Measurements from ENCODE around the gene SKOR1. TPM values are rescaled to one million over a fixed set of nuclear protein-coding genes. Genes with fewer than 3 reads are reported as not detected.

Gene SKOR1
- total RNA-seq, 1 donor from 2014 or later: not detected

GRCh38 chr15:67788986-67789385 lies 36.3 kb upstream of the SKOR1 start:
- no peak overlapping the region for H2AFZ ChIP-seq (ENCODE audit: low read depth, low read length)
- no peak overlapping the region for H3K4me2 ChIP-seq (ENCODE audit: low read length)
- H3K79me2 ChIP-seq (ENCODE audit: insufficient read depth, low read length): no peaks in the 10 kb centered on the region
- H3K4me1 ChIP-seq (ENCODE audit: insufficient read depth, low read length): peaks cover 4% of the 10 kb centered on the region
- no peaks in the 10 kb centered on the region for H3K27me3 ChIP-seq (ENCODE audit: insufficient read depth, low read length)
- no peaks in the 10 kb centered on the region for H3K9me3 Mint-ChIP-seq (ENCODE audit: unreplicated experiment)
- no peak overlapping the region for H3K4me3 ChIP-seq (ENCODE audit: insufficient read depth, low read depth, low read length)
- no peaks in the 10 kb centered on the region for H4K20me1 ChIP-seq (ENCODE audit: insufficient read depth, low read length)
- no peak overlapping the region for H3K9ac ChIP-seq (ENCODE audit: low read length)
- H3K27ac ChIP-seq (ENCODE audit: low read depth, low read length): no peak overlapping the region
- no peaks in the 10 kb centered on the region for H3K27me3 Mint-ChIP-seq (ENCODE audit: low read depth, unreplicated experiment)
- H3K4me3 Mint-ChIP-seq (ENCODE audit: unreplicated experiment): no peak overlapping the region
- H3K9me3 ChIP-seq (ENCODE audit: insufficient read depth, low read depth, low read length): no peaks in the 10 kb centered on the region
- peaks cover 2% of the 10 kb centered on the region for H3K4me1 Mint-ChIP-seq (ENCODE audit: low read depth, unreplicated experiment)
- peaks cover 7% of the 10 kb centered on the region for H3K36me3 Mint-ChIP-seq (ENCODE audit: low read depth, unreplicated experiment)
- FAIRE-seq: no peak
- no peaks in the 10 kb centered on the region for H3K36me3 ChIP-seq (ENCODE audit: insufficient read depth, low read length)
- no peak overlapping the region for H3K27ac Mint-ChIP-seq (ENCODE audit: unreplicated experiment)
- DNase-seq (ENCODE audit: low read depth): no peak
- TF ChIP-seq CTCF (IDR thresholded peaks at IDR 0.05; ENCODE audit: insufficient read depth, low read depth, low read length) (no peak), EZH2 (IDR thresholded peaks at IDR 0.05; ENCODE audit: insufficient read depth, low read length) (no peak)

GRCh38 chr15:67790610-67791319 lies 34.5 kb upstream of the SKOR1 start:
- Histone ChIP-seq H3K27me3 (ENCODE audit: insufficient read depth, low read length) (no peaks in the 10 kb centered on the region), H3K4me1 (ENCODE audit: insufficient read depth, low read length) (peaks cover 4% of the 10 kb centered on the region), H4K20me1 (ENCODE audit: insufficient read depth, low read length) (no peaks in the 10 kb centered on the region), H3K79me2 (ENCODE audit: insufficient read depth, low read length) (no peaks in the 10 kb centered on the region), H3K9ac (ENCODE audit: low read length) (no peak overlapping the region), H3K27ac (ENCODE audit: low read depth, low read length) (no peak overlapping the region), H2AFZ (ENCODE audit: low read depth, low read length) (no peak overlapping the region), H3K36me3 (ENCODE audit: insufficient read depth, low read length) (no peaks in the 10 kb centered on the region), H3K9me3 (ENCODE audit: insufficient read depth, low read depth, low read length) (no peaks in the 10 kb centered on the region), H3K4me3 (ENCODE audit: insufficient read depth, low read depth, low read length) (no peak overlapping the region), H3K4me2 (ENCODE audit: low read length) (no peak overlapping the region)
- Mint-ChIP-seq H3K4me1 (ENCODE audit: low read depth, unreplicated experiment) (peaks cover 2% of the 10 kb centered on the region), H3K9me3 (ENCODE audit: unreplicated experiment) (peaks cover 1% of the 10 kb centered on the region), H3K27me3 (ENCODE audit: low read depth, unreplicated experiment) (no peaks in the 10 kb centered on the region), H3K27ac (ENCODE audit: unreplicated experiment) (no peak overlapping the region), H3K4me3 (ENCODE audit: unreplicated experiment) (no peak overlapping the region), H3K36me3 (ENCODE audit: low read depth, unreplicated experiment) (peaks cover 16% of the 10 kb centered on the region)
- no peak for FAIRE-seq
- TF ChIP-seq CTCF (IDR thresholded peaks at IDR 0.05; ENCODE audit: insufficient read depth, low read depth, low read length) (no peak), EZH2 (IDR thresholded peaks at IDR 0.05; ENCODE audit: insufficient read depth, low read length) (no peak)
- DNase-seq (ENCODE audit: low read depth): no peak

- Mint-ChIP-seq H3K9me3 (ENCODE audit: unreplicated experiment) (peaks cover 1% of the 10 kb centered on the region), H3K4me1 (ENCODE audit: low read depth, unreplicated experiment) (peaks cover 2% of the 10 kb centered on the region), H3K27ac (ENCODE audit: unreplicated experiment) (no peak overlapping the region), H3K4me3 (ENCODE audit: unreplicated experiment) (no peak overlapping the region), H3K36me3 (ENCODE audit: low read depth, unreplicated experiment) (peaks cover 12% of the 10 kb centered on the region), H3K27me3 (ENCODE audit: low read depth, unreplicated experiment) (no peaks in the 10 kb centered on the region)
- H3K27me3 ChIP-seq (ENCODE audit: insufficient read depth, low read length): no peaks in the 10 kb centered on the region
- H4K20me1 ChIP-seq (ENCODE audit: insufficient read depth, low read length): no peaks in the 10 kb centered on the region
- no peak for TF ChIP-seq CTCF (IDR thresholded peaks at IDR 0.05; ENCODE audit: insufficient read depth, low read depth, low read length)
- TF ChIP-seq EZH2 (IDR thresholded peaks at IDR 0.05; ENCODE audit: insufficient read depth, low read length): no peak
- H3K79me2 ChIP-seq (ENCODE audit: insufficient read depth, low read length): no peaks in the 10 kb centered on the region
- no peak overlapping the region for H2AFZ ChIP-seq (ENCODE audit: low read depth, low read length)
- peaks cover 4% of the 10 kb centered on the region for H3K4me1 ChIP-seq (ENCODE audit: insufficient read depth, low read length)
- no peak overlapping the region for H3K4me3 ChIP-seq (ENCODE audit: insufficient read depth, low read depth, low read length)
- H3K9me3 ChIP-seq (ENCODE audit: insufficient read depth, low read depth, low read length): peaks cover 3% of the 10 kb centered on the region
- H3K36me3 ChIP-seq (ENCODE audit: insufficient read depth, low read length): no peaks in the 10 kb centered on the region
- no peak overlapping the region for H3K9ac ChIP-seq (ENCODE audit: low read length)
- DNase-seq (ENCODE audit: low read depth) (no peak), FAIRE-seq (no peak)
- H3K4me2 ChIP-seq (ENCODE audit: low read length): no peak overlapping the region
- H3K27ac ChIP-seq (ENCODE audit: low read depth, low read length): no peak overlapping the region
Measured at GRCh38 chr15:67792250-67792942, 32.9 kb upstream of the SKOR1 start.
